ENCODE data around the gene PDAP1. TPM values are rescaled to one million over a fixed set of nuclear protein-coding genes. Genes with fewer than 3 reads are reported as not detected.

PDAP1 gene
- total RNA-seq, 1 experiment from 2014 or later = 150 TPM

DNA sequence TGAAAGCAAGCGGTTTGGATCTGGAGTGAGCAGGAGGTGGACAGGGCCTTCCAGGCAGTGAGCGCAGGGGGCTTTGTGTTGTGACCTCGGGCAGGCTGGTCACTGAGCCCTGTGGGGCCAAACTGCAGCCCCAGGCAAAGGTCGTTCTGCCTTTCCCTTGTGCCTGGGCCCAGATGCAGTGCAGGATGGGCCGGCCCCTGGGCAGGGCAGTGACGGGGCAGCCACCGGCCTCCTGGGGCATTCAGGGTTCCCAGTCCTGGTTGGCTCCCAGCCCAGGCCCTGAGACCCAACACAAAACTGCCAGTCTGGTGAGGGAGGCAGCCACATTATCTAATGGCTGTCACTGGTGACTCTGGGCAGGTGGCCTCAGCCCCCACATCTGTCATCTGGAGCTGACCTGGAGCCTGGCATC lies 26.7 kb downstream of the PDAP1 start:
- no peak for TF ChIP-seq CTCF (conservative IDR thresholded peaks at IDR 0.05)
- Mint-ChIP-seq H3K36me3 (ENCODE audit: insufficient read depth in 1 of 3, low read depth in 3 of 3) (peaks cover 7 to 30% (median 14%) of the 10 kb centered on the region in 3 experiments; a peak in 6 of 7 replicates), H3K27ac (no peak overlapping the region), H3K9me3 (no peaks in the 10 kb centered on the region; a peak in 1 of 5 replicates), H3K4me1 (peaks cover 6 to 11% of the 10 kb centered on the region in 2 experiments), H3K27me3 (ENCODE audit: low read depth) (no peaks in the 10 kb centered on the region), H3K4me3 (no peak overlapping the region)
- no peak overlapping the region for H2BK5ac ChIP-seq (ENCODE audit: insufficient read length, low read length)
- no peak overlapping the region for H3K9ac ChIP-seq (ENCODE audit: extremely low read depth, insufficient read length, low read length)
- no peak overlapping the region for H2BK15ac ChIP-seq (ENCODE audit: low read depth, low read length)
- H3K27me3 ChIP-seq (ENCODE audit: insufficient read depth, low read length) = no peaks in the 10 kb centered on the region
- no peaks in the 10 kb centered on the region for H3K4me1 ChIP-seq (ENCODE audit: insufficient read depth, low read length)
- DNase-seq = no peak
- no peak overlapping the region for H4K8ac ChIP-seq (replicated peaks; ENCODE audit: insufficient read length, low read depth, low read length)
- H3K4me2 ChIP-seq (ENCODE audit: insufficient read depth, insufficient read length, low read length) = no peak overlapping the region
- no peak overlapping the region for H3K56ac ChIP-seq (ENCODE audit: insufficient read length, low read depth, low read length)
- H3K4ac ChIP-seq (ENCODE audit: low read depth, low read length) = no peak overlapping the region
- H2BK12ac ChIP-seq (ENCODE audit: insufficient read length, low read depth, low read length) = no peak overlapping the region
- no peak overlapping the region for H3K27ac ChIP-seq (ENCODE audit: insufficient read length, low read depth, low read length)
- no peak overlapping the region for H2AFZ ChIP-seq (ENCODE audit: low read length)
- no peaks in the 10 kb centered on the region for H4K20me1 ChIP-seq (ENCODE audit: control insufficient read depth, insufficient read depth, insufficient read length)
- H2AK5ac ChIP-seq (ENCODE audit: insufficient read length, low read length) = no peak overlapping the region
- no CpG with 5 or more reads among the region's 7 CpGs for WGBS (ENCODE audit: extremely low coverage, insufficient read length, low lambda C conversion rate)
- H3K23ac ChIP-seq (ENCODE audit: insufficient read length, low read depth, low read length) = no peak overlapping the region
- H3K18ac ChIP-seq (ENCODE audit: insufficient read length, low read depth, low read length) = no peak overlapping the region
- no peak overlapping the region for H2BK120ac ChIP-seq (ENCODE audit: low read depth, low read length, poor library complexity, severe bottlenecking)
- H3K14ac ChIP-seq (ENCODE audit: insufficient read depth, low read length) = no peak overlapping the region
- no peaks in the 10 kb centered on the region for H3K79me2 ChIP-seq (ENCODE audit: insufficient read depth, low read length)
- H4K5ac ChIP-seq (ENCODE audit: insufficient read length, low read depth, low read length) = no peak overlapping the region
- no peak overlapping the region for H2BK20ac ChIP-seq (ENCODE audit: low read depth, low read length, poor library complexity, severe bottlenecking)
- H3K79me1 ChIP-seq (ENCODE audit: insufficient read depth, low read depth, low read length, poor library complexity, severe bottlenecking) = peaks cover 8% of the 10 kb centered on the region
- no peaks in the 10 kb centered on the region for H3K23me2 ChIP-seq (ENCODE audit: insufficient read length, low read depth, low read length, poor library complexity, severe bottlenecking)
- no peak overlapping the region for H3T11ph ChIP-seq (ENCODE audit: low read length)
- no peaks in the 10 kb centered on the region for H3K9me3 ChIP-seq (ENCODE audit: control insufficient read depth, low read depth, low read length)
- no peak overlapping the region for H4K91ac ChIP-seq (ENCODE audit: insufficient read length, low read depth, low read length)

Data from H9 (cell line).